ENCODE results near the gene IDH2. TPM values are rescaled to one million over a fixed set of nuclear protein-coding genes. Genes with fewer than 3 reads are reported as not detected.

IDH2 gene
- total and polyA plus RNA-seq, 3 donors from 2014 or later, result 13.1 to 23.5 (median 17.7) TPM

GRCh38 chr15:90062973-90063769, 39.1 kb downstream of the IDH2 start:
- intact Hi-C loops (cut with DNase I; ENCODE audit: low total_unique reads), result no loop called here
- TF ChIP-seq CTCF (IDR thresholded peaks at IDR 0.05) (no peak), POLR2A (IDR thresholded peaks at IDR 0.05) (no peak)
- Histone ChIP-seq H3K4me1 (peaks cover 19% of the 10 kb centered on the region), H3K36me3 (ENCODE audit: low read depth, missing control alignments) (no peaks in the 10 kb centered on the region), H3K9me3 (no peaks in the 10 kb centered on the region), H3K27ac (no peak overlapping the region), H3K27me3 (no peaks in the 10 kb centered on the region), H3K4me3 (no peak overlapping the region)
- 74 to 79% methylated on average over 20 of the region's 20 CpGs for WGBS, 2 donors
- DNase-seq, result peak; percentile 27

- intact Hi-C loops (cut with DNase I; ENCODE audit: low total_unique reads), result no loop called here
- WGBS, 2 donors, result 79 to 84% methylated on average over 11 to 16 of the region's 16 CpGs
Measured at GRCh38 chr15:90062462-90062932, 39.8 kb downstream of the IDH2 start.

GRCh38 chr15:90062023-90062442, 40.2 kb downstream of the IDH2 start:
- no peak for TF ChIP-seq CTCF (IDR thresholded peaks at IDR 0.05)
- TF ChIP-seq POLR2A (IDR thresholded peaks at IDR 0.05), result no peak
- peak overlapping the region in 1 of 2 donors; percentile 9 for H3K27ac ChIP-seq
- intact Hi-C loops (cut with DNase I; ENCODE audit: low total_unique reads), result no loop called here
- WGBS, 2 donors, result 58 to 83% methylated on average over 8 of the region's 8 CpGs
- peaks cover 19% of the 10 kb centered on the region for H3K4me1 ChIP-seq
- H3K4me3 ChIP-seq, result no peak overlapping the region
- no peaks in the 10 kb centered on the region for H3K9me3 ChIP-seq
- H3K36me3 ChIP-seq (ENCODE audit: low read depth, missing control alignments), result no peaks in the 10 kb centered on the region
- no peaks in the 10 kb centered on the region for H3K27me3 ChIP-seq
- no peak for DNase-seq

More at GRCh38 chr15:90062462-90062932, 39.8 kb downstream of the IDH2 start:
- H3K36me3 ChIP-seq (ENCODE audit: low read depth, missing control alignments), result no peaks in the 10 kb centered on the region
- peak overlapping the region in 1 of 2 donors; percentile 9 for H3K27ac ChIP-seq
- TF ChIP-seq POLR2A (IDR thresholded peaks at IDR 0.05), result no peak
- TF ChIP-seq CTCF (IDR thresholded peaks at IDR 0.05), result no peak
- H3K4me3 ChIP-seq, result no peak overlapping the region
- no peaks in the 10 kb centered on the region for H3K9me3 ChIP-seq
- no peak for DNase-seq
- peaks cover 19% of the 10 kb centered on the region for H3K4me1 ChIP-seq
- no peaks in the 10 kb centered on the region for H3K27me3 ChIP-seq

- TF ChIP-seq POLR2A (IDR thresholded peaks at IDR 0.05) (no peak), CTCF (IDR thresholded peaks at IDR 0.05) (no peak)
- Histone ChIP-seq H3K4me1 (peaks cover 19% of the 10 kb centered on the region), H3K4me3 (no peak overlapping the region), H3K27ac (no peak overlapping the region), H3K27me3 (no peaks in the 10 kb centered on the region), H3K9me3 (no peaks in the 10 kb centered on the region), H3K36me3 (ENCODE audit: low read depth, missing control alignments) (no peaks in the 10 kb centered on the region)
- no peak for DNase-seq
- intact Hi-C loops (cut with DNase I; ENCODE audit: low total_unique reads), result no loop called here
- 62 to 66% methylated on average over 3 of the region's 3 CpGs for WGBS, 2 donors
Measured at GRCh38 chr15:90060797-90061196, 41.5 kb downstream of the IDH2 start.

Measured in testis (tissue), 3 donors.